Measurements from ENCODE around the gene P2RX7.

GRCh38 chr12:121216102-121216501, 83.4 kb downstream of the P2RX7 start:
- TF ChIP-seq CTCF (IDR thresholded peaks at IDR 0.05; ENCODE audit: low read length) = no peak
- TF ChIP-seq EZH2 (IDR thresholded peaks at IDR 0.05; ENCODE audit: borderline replicate concordance, low read length) = no peak

All from OCI-LY1 (cell line).